Gastroesophageal sphincter (tissue), 3 donors: ENCODE measurements around the gene FAM98A.

ENCODE experiments used
- CTCF ChIP-seq, 4 experiments: fragments of 200-600 bp in 2 of 4; fragments of 450-650 bp in 2 of 4; sonication (generic) in 1 of 4; IDR thresholded peaks; one replicate each; pipeline ENCODE4 v1.5.1; 2017 to 2019; ENCODE audit warnings: antibody characterized with exemption in 4 of 4, mild to moderate bottlenecking in 2 of 4, moderate library complexity in 2 of 4
- POLR2A ChIP-seq, 2 donors: fragments of 450-650 bp; IDR thresholded peaks; one replicate each; pipeline ENCODE4 v1.6.1; 2017; ENCODE audit warnings: antibody characterized with exemption in 2 of 2, mild to moderate bottlenecking in 2 of 2, moderate library complexity in 1 of 2
- POLR2AphosphoS5 ChIP-seq: sonication (generic); formaldehyde crosslinking; IDR thresholded peaks from one replicate; pipeline ENCODE4 v1.6.1; 2017; ENCODE audit warnings: antibody characterized with exemption

- TF ChIP-seq CTCF (IDR thresholded peaks at IDR 0.05) (no peak), POLR2A (IDR thresholded peaks at IDR 0.05) (no peak), POLR2AphosphoS5 (no peak)
These were observed 39.8 kb downstream of the FAM98A start for GRCh38 chr2:33559328-33559727.
